CD14-positive monocyte (primary cell): Measurements from ENCODE around the gene CCDC38. TPM values are rescaled to one million over a fixed set of nuclear protein-coding genes. Genes with fewer than 3 reads are reported as not detected.

Source experiments
- DNase-seq, 3 donors: peaks; one replicate each; pipeline ENCODE4 v3.0.0-alpha.2; 2011 to 2022
- H2AFZ ChIP-seq: 2 replicates; pipeline ENCODE4 v1.6.0; 2012; ENCODE audit warnings: mild to moderate bottlenecking, low read depth, low read length, inconsistent platforms; ENCODE audit not compliant: insufficient read depth, poor library complexity, severe bottlenecking
- H3K27ac ChIP-seq, 2 donors: 1 replicate in 1 of 2; 2 replicates in 1 of 2; pipeline ENCODE4 v1.5.1; 2012 to 2013; ENCODE audit warnings: low read length in 2 of 2, control low read depth in 1 of 2, inconsistent platforms in 1 of 2, low read depth in 1 of 2, mild to moderate bottlenecking in 1 of 2
- H3K27me3 ChIP-seq, 2 donors: one replicate each; pipeline versions ENCODE4 v1.6.0 to v1.6.1; 2011 to 2013; ENCODE audit warnings: low read length in 2 of 2; ENCODE audit not compliant: control insufficient read depth in 2 of 2, insufficient read depth in 2 of 2
- H3K36me3 ChIP-seq, 2 donors: replicated peaks in 1 of 2; 1 replicate in 1 of 2; 2 replicates in 1 of 2; pipeline versions ENCODE4 v1.5.1 to v1.6.1; 2012 to 2013; ENCODE audit warnings: low read length in 2 of 2, control low read depth in 1 of 2, inconsistent platforms in 1 of 2, mild to moderate bottlenecking in 1 of 2; ENCODE audit not compliant: insufficient read depth in 2 of 2, control insufficient read depth in 1 of 2
- H3K4me1 ChIP-seq, 2 donors: 1 replicate in 1 of 2; 2 replicates in 1 of 2; pipeline versions ENCODE4 v1.5.1 to v1.6.1; 2012 to 2013; ENCODE audit warnings: low read length in 2 of 2, control low read depth in 1 of 2, inconsistent platforms in 1 of 2, mild to moderate bottlenecking in 1 of 2, moderate library complexity in 1 of 2; ENCODE audit not compliant: insufficient read depth in 2 of 2, control insufficient read depth in 1 of 2
- H3K4me2 ChIP-seq: replicated peaks from 2 replicates; pipeline ENCODE3; 2012; ENCODE audit warnings: low read length, moderate library complexity, mild to moderate bottlenecking; ENCODE audit not compliant: poor library complexity, severe bottlenecking; ENCODE audit errors: extremely low read depth
- H3K4me3 ChIP-seq, 3 experiments: fragments of 200-600 bp in 1 of 3; sonication (generic) in 1 of 3; replicated peaks in 1 of 3; 1 replicate in 2 of 3; 2 replicates in 1 of 3; pipeline ENCODE4 v1.5.1; 2011 to 2013; ENCODE audit warnings: low read length in 3 of 3, mild to moderate bottlenecking in 3 of 3, control low read depth in 2 of 3, low read depth in 2 of 3, inconsistent platforms in 1 of 3, moderate library complexity in 1 of 3
- H3K79me2 ChIP-seq: 2 replicates; pipeline ENCODE4 v1.6.0; 2012; ENCODE audit warnings: mild to moderate bottlenecking, control low read depth, inconsistent platforms, low read length, moderate library complexity; ENCODE audit not compliant: insufficient read depth
- H3K9ac ChIP-seq: 2 replicates; pipeline ENCODE4 v1.6.0; 2017; ENCODE audit warnings: low read length, mild to moderate bottlenecking; ENCODE audit not compliant: insufficient read depth, poor library complexity, severe bottlenecking
- H3K9me3 ChIP-seq, 2 donors: replicated peaks in 1 of 2; 1 replicate in 1 of 2; 2 replicates in 1 of 2; pipeline versions ENCODE4 v1.5.1 to v1.6.1; 2012 to 2013; ENCODE audit warnings: low read length in 2 of 2, control low read depth in 1 of 2; ENCODE audit not compliant: control insufficient read depth in 1 of 2, insufficient read depth in 1 of 2
- H4K20me1 ChIP-seq: 2 replicates; pipeline ENCODE4 v1.6.0; 2012; ENCODE audit warnings: mild to moderate bottlenecking, low read length, control low read depth, moderate library complexity; ENCODE audit not compliant: insufficient read depth
- H3K27ac Mint-ChIP-seq, 7 donors: one replicate each; pipeline ENCODE4 v1.8.0; 2020; ENCODE audit warnings: mild to moderate bottlenecking in 7 of 7, mixed read lengths in 7 of 7, moderate library complexity in 6 of 7, inconsistent platforms in 2 of 7
- H3K27me3 Mint-ChIP-seq, 3 donors: one replicate each; pipeline ENCODE4 v1.8.0; 2021 to 2022; ENCODE audit warnings: low read depth in 3 of 3, mild to moderate bottlenecking in 3 of 3, mixed read lengths in 3 of 3, moderate library complexity in 3 of 3, inconsistent platforms in 1 of 3
- H3K36me3 Mint-ChIP-seq, 2 donors: one replicate each; pipeline ENCODE4 v1.8.0; 2020; ENCODE audit warnings: mixed read lengths in 2 of 2, inconsistent platforms in 1 of 2, mild to moderate bottlenecking in 1 of 2
- H3K4me1 Mint-ChIP-seq: one replicate; pipeline ENCODE4 v1.8.0; 2020; ENCODE audit warnings: mild to moderate bottlenecking, mixed read lengths
- H3K4me3 Mint-ChIP-seq, 2 donors: one replicate each; pipeline ENCODE4 v1.8.0; 2020; ENCODE audit warnings: mild to moderate bottlenecking in 2 of 2, mixed read lengths in 2 of 2, moderate library complexity in 1 of 2
- H3K9me3 Mint-ChIP-seq, 7 donors: one replicate each; pipeline ENCODE4 v1.8.0; 2020 to 2022; ENCODE audit warnings: mixed read lengths in 7 of 7, mild to moderate bottlenecking in 6 of 7, moderate library complexity in 6 of 7, inconsistent platforms in 2 of 7
- CTCF ChIP-seq: fragments of 200-600 bp; IDR thresholded peaks from one replicate; pipeline ENCODE4 v1.8.0; 2022; ENCODE audit warnings: antibody characterized with exemption, mild to moderate bottlenecking
- WGBS: methylation state at CpG from one replicate; pipeline ENCODE4 v1.1.5; 2013; ENCODE audit warnings: missing lambda C conversion rate; ENCODE audit not compliant: insufficient coverage; 5-methylcytosine and 5-hydroxymethylcytosine counted together
- intact Hi-C, 2 donors: fragments of 100-400 bp; cut with micrococcal nuclease; formaldehyde crosslinking; loops; one replicate each; pipeline versions ENCODE4 v1.15.0 to v1.15.1; 2023
- polyA plus RNA-seq, 3 donors: library from polyadenylated mRNA; depleted of rRNA in 1 of 3; unstranded in 2 of 3; stranded (reverse) in 1 of 3; fragments of 300-500 nt in 2 of 3; fragments of >200 nt in 1 of 3; fragmentation: Illumina TruSeq in 2 of 3; gene quantifications; 1 replicate in 2 of 3; 2 replicates in 1 of 3; pipeline ENCODE4 v1.2.3, GENCODE V29; 2012 to 2021

Gene CCDC38
- polyA plus RNA-seq, 3 donors, result not detected

GRCh38 chr12:95857156-95857555 lies 85.3 kb downstream of the CCDC38 start:
- Histone ChIP-seq H4K20me1 (no peaks in the 10 kb centered on the region), H3K9me3 (no peaks in the 10 kb centered on the region), H3K79me2 (peaks cover 31% of the 10 kb centered on the region), H2AFZ (peak overlapping the region; percentile 81), H3K9ac (no peak overlapping the region), H3K27me3 (peaks cover 27 to 46% of the 10 kb centered on the region in 2 donors), H3K27ac (no peak overlapping the region), H3K4me1 (peaks cover 23 to 28% of the 10 kb centered on the region in 2 donors), H3K4me3 (no peak overlapping the region), H3K4me2 (no peak overlapping the region), H3K36me3 (peaks cover 9 to 13% of the 10 kb centered on the region in 2 donors)
- no peak for DNase-seq
- H3K36me3 Mint-ChIP-seq, result peaks cover 11 to 14% of the 10 kb centered on the region in 2 donors
- H3K4me1 Mint-ChIP-seq, result no peaks in the 10 kb centered on the region
- TF ChIP-seq CTCF, result no peak
- WGBS, result 97% methylated on average over 4 of the region's 7 CpGs
- H3K9me3 Mint-ChIP-seq, result no peaks in the 10 kb centered on the region
- peaks cover 22 to 34% (median 31%) of the 10 kb centered on the region in 3 donors for H3K27me3 Mint-ChIP-seq
- no peak overlapping the region for H3K27ac Mint-ChIP-seq
- H3K4me3 Mint-ChIP-seq, result peak overlapping the region; percentile 9 to 42
- intact Hi-C loops, result loop anchor here in 1 of 2 donors (5.0 kb wide), 1 partner anchor 140 kb away; the partner anchor contains the start of gene HAL

DNA sequence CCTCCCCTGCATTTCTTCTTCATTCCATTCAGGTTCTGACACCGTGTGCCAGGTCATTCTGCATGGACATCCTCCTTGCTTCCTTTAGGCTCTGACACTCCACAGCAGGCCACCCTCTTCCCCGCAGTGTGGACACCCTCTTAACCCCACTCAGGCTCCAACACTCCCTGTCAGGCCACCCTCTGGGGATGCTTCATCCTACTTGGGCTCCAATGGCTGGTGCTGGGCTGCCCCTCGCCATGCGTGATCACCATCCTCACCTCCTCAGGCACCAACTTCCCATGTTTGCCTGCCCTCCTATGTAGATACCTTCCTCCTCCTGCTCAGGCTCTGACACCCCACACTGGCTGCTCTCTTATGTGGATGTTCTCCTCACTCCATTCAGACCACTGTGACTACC lies 90.3 kb downstream of the CCDC38 start:
- Mint-ChIP-seq H3K27me3 (peaks cover 28 to 46% (median 30%) of the 10 kb centered on the region in 3 donors), H3K4me1 (peaks cover 4% of the 10 kb centered on the region), H3K9me3 (no peaks in the 10 kb centered on the region), H3K4me3 (no peak overlapping the region), H3K36me3 (no peaks in the 10 kb centered on the region), H3K27ac (peak overlapping the region in 2 of 7 donors; percentile 33 to 83)
- Histone ChIP-seq H4K20me1 (no peaks in the 10 kb centered on the region), H3K27me3 (peaks cover 32 to 43% of the 10 kb centered on the region in 2 donors), H3K9me3 (no peaks in the 10 kb centered on the region), H3K4me2 (no peak overlapping the region), H2AFZ (no peak overlapping the region), H3K4me3 (no peak overlapping the region), H3K27ac (no peak overlapping the region), H3K79me2 (no peaks in the 10 kb centered on the region), H3K36me3 (no peaks in the 10 kb centered on the region), H3K9ac (no peak overlapping the region), H3K4me1 (peaks cover 0 to under 1% of the 10 kb centered on the region in 2 donors)
- intact Hi-C loops, result no loop called here
- TF ChIP-seq CTCF, result no peak
- DNase-seq, result no peak
- 92% methylated on average over 4 of the region's 4 CpGs for WGBS
